ENCODE data around the gene MTERF4.
"Not testable (repeated sequence)": the region's sequence is repeated elsewhere in the genome, so short reads cannot be mapped to it uniquely, and the experiment has no call there.

DNA sequence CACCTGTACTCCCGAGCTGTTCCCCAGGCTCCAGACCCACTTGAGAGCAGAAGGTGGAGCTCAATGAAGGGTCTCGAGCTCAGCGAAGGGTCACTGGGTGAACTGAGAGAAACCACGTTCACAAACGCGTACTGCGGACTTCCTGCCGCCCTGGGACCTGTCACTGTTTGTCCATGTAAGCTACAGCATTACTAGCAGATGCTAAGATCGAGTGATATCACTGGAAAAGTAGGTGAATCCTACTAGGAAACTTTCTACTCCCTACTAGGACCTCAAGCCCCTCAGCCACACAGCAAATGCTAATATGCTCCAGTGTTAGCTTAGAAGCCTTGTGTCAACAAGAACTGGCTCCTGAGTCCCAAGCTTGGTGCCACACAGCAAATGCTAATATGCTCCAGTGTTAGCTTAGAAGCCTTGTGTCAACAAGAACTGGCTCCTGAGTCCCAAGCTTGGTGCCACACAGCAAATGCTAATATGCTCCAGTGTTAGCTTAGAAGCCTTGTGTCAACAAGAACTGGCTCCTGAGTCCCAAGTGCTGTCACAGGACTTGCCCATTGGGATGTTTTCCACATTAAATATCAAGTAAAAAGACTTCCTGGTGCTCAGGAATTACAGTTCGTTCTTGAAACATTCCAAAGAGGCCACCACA, 8.8 kb downstream of the MTERF4 start:
- TF ChIP-seq EP300, POLR2A (IDR thresholded peaks at IDR 0.05): not testable (repeated sequence)
- TF ChIP-seq, protein P1, sequence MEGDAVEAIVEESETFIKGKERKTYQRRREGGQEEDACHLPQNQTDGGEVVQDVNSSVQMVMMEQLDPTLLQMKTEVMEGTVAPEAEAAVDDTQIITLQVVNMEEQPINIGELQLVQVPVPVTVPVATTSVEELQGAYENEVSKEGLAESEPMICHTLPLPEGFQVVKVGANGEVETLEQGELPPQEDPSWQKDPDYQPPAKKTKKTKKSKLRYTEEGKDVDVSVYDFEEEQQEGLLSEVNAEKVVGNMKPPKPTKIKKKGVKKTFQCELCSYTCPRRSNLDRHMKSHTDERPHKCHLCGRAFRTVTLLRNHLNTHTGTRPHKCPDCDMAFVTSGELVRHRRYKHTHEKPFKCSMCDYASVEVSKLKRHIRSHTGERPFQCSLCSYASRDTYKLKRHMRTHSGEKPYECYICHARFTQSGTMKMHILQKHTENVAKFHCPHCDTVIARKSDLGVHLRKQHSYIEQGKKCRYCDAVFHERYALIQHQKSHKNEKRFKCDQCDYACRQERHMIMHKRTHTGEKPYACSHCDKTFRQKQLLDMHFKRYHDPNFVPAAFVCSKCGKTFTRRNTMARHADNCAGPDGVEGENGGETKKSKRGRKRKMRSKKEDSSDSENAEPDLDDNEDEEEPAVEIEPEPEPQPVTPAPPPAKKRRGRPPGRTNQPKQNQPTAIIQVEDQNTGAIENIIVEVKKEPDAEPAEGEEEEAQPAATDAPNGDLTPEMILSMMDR (IDR thresholded peaks at IDR 0.05) = not testable (repeated sequence)
